ENCODE data around the gene PPY.

DNA sequence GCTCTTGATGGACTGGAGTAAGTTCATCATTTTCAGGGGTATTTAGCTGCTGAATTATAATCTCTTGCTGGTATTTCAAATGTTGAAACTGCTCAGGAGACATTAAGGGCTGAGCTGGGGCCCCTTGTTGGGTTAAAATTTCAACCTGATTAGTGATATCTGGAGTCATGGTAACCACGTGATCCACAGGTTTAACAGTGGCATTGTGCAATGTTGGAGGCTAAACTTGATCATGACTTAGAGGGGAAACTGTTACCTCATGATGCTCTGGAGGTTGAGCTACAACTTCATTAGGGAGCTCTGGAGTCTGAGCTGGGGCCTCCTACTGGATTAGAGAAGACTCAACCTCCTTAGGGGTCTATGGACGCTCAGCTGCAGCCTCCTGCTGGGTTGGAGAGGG lies 17.7 kb downstream of the PPY start:
- TF ChIP-seq, protein P1, sequence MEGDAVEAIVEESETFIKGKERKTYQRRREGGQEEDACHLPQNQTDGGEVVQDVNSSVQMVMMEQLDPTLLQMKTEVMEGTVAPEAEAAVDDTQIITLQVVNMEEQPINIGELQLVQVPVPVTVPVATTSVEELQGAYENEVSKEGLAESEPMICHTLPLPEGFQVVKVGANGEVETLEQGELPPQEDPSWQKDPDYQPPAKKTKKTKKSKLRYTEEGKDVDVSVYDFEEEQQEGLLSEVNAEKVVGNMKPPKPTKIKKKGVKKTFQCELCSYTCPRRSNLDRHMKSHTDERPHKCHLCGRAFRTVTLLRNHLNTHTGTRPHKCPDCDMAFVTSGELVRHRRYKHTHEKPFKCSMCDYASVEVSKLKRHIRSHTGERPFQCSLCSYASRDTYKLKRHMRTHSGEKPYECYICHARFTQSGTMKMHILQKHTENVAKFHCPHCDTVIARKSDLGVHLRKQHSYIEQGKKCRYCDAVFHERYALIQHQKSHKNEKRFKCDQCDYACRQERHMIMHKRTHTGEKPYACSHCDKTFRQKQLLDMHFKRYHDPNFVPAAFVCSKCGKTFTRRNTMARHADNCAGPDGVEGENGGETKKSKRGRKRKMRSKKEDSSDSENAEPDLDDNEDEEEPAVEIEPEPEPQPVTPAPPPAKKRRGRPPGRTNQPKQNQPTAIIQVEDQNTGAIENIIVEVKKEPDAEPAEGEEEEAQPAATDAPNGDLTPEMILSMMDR (IDR thresholded peaks at IDR 0.05): no peak
- no peak for TF ChIP-seq POLR2A (IDR thresholded peaks at IDR 0.05)
